Right cardiac atrium (tissue), 5 donors: ENCODE data around the gene MAPT. TPM values are rescaled to one million over a fixed set of nuclear protein-coding genes. Genes with fewer than 3 reads are reported as not detected.
"Not testable (repeated sequence)": the region's sequence is repeated elsewhere in the genome, so short reads cannot be mapped to it uniquely, and the experiment has no call there.

Experiments
- ATAC-seq, 2 donors: fragments of 200-7000 bp; cut with Tn5 transposase; one replicate each; pipeline versions ENCODE4 v1.8.0 to v1.9.1; 2020; ENCODE audit warnings: moderate library complexity in 2 of 2, mild to moderate bottlenecking in 1 of 2
- DNase-seq, 3 donors: peaks; one replicate each; pipeline ENCODE4 v3.0.0-alpha.2; 2020
- H3K27ac ChIP-seq: one replicate; pipeline ENCODE4 v1.5.1; 2013; ENCODE audit warnings: mild to moderate bottlenecking, low read length, control low read depth, moderate library complexity
- H3K27me3 ChIP-seq: one replicate; pipeline ENCODE4 v1.6.1; 2013; ENCODE audit not compliant: control insufficient read depth, insufficient read depth
- H3K4me1 ChIP-seq: one replicate; pipeline ENCODE4 v1.6.1; 2013; ENCODE audit warnings: low read length; ENCODE audit not compliant: control insufficient read depth, insufficient read depth
- H3K4me3 ChIP-seq: one replicate; pipeline ENCODE4 v1.5.1; 2013; ENCODE audit warnings: low read length, control low read depth
- H3K9me3 ChIP-seq: one replicate; pipeline ENCODE4 v1.6.1; 2013; ENCODE audit warnings: low read length; ENCODE audit not compliant: control insufficient read depth
- WGBS: extraction: QIAGEN DNeasy Blood & Tissue Kit; methylation state at CpG from one replicate; pipeline ENCODE4 v1.1.7; 2013; 5-methylcytosine and 5-hydroxymethylcytosine counted together
- intact Hi-C, 4 donors: fragments of 100-400 bp; cut with DNase I; formaldehyde crosslinking; loops; one replicate each; pipeline versions ENCODE4 v1.11.0 to v1.14.0; 2022 to 2023
- polyA plus RNA-seq: library from polyadenylated mRNA; stranded (reverse); fragments of 200-250 nt; gene quantifications from one replicate; pipeline ENCODE4 v1.2.3, GENCODE V29; 2013
- total RNA-seq, 4 donors: library from RNA; stranded (reverse); fragmentation: NEBNext Ultra II Directional; extraction: Animal tissue kit (Norgen Biotek cat#: 25700); gene quantifications; one replicate each; pipeline ENCODE4 v1.2.1, GENCODE V29; 2021
- donor health status: healthy with polysubstance abuse.
- donor health status: DM: no; HTN: yes; CAD: no.
- donor health status: DM: no; HTN: no; CAD: no.
- donor health status: DM: no; HTN: yes; CAD: no; lungs with severe emphysema.
- donor health status: DM: yes; HTN: yes; CAD: no.

Gene MAPT
- total and polyA plus RNA-seq, 5 donors: 6.9 to 15.1 (median 8.2) TPM

GRCh38 chr17:45930420-45930951 is 36.1 kb downstream of the MAPT start:
- H3K9me3 ChIP-seq: peaks cover 2% of the 10 kb centered on the region
- no peak for ATAC-seq
- H3K27me3 ChIP-seq: no peaks in the 10 kb centered on the region
- no peak for DNase-seq
- no peak overlapping the region for H3K4me3 ChIP-seq
- intact Hi-C loops: no loop called here
- WGBS: 88% methylated on average over 8 of the region's 8 CpGs
- H3K27ac ChIP-seq: no peak overlapping the region
- H3K4me1 ChIP-seq: no peaks in the 10 kb centered on the region

GRCh38 chr17:45931677-45932076 is 37.3 kb downstream of the MAPT start:
- Histone ChIP-seq H3K4me1 (no peaks in the 10 kb centered on the region), H3K27ac (no peak overlapping the region), H3K27me3 (no peaks in the 10 kb centered on the region), H3K9me3 (peaks cover 2% of the 10 kb centered on the region), H3K4me3 (no peak overlapping the region)
- intact Hi-C loops: no loop called here
- WGBS: 92% methylated on average over 2 of the region's 2 CpGs
- no peak for DNase-seq
- no peak for ATAC-seq

GRCh38 chr17:45934044-45934979 is 40.0 kb downstream of the MAPT start:
- no peaks in the 10 kb centered on the region for H3K4me1 ChIP-seq
- H3K9me3 ChIP-seq: no peaks in the 10 kb centered on the region
- DNase-seq (no peak), ATAC-seq (no peak)
- no peaks in the 10 kb centered on the region for H3K27me3 ChIP-seq
- intact Hi-C loops: no loop called here
- no peak overlapping the region for H3K27ac ChIP-seq
- WGBS: 72% methylated on average over 12 of the region's 12 CpGs
- no peak overlapping the region for H3K4me3 ChIP-seq

GRCh38 chr17:45935197-45935709 is 40.9 kb downstream of the MAPT start:
- no peak overlapping the region for H3K27ac ChIP-seq
- ATAC-seq: no peak
- 84% methylated on average over 8 of the region's 8 CpGs for WGBS

GRCh38 chr17:45935710-45936509 is 41.6 kb downstream of the MAPT start:
- no peak overlapping the region for H3K27ac ChIP-seq
- intact Hi-C loops: no loop called here
- peaks cover 2% of the 10 kb centered on the region for H3K4me1 ChIP-seq

More at GRCh38 chr17:45935197-45935709, 40.9 kb downstream of the MAPT start:
- Histone ChIP-seq H3K27me3 (no peaks in the 10 kb centered on the region), H3K9me3 (no peaks in the 10 kb centered on the region), H3K4me1 (no peaks in the 10 kb centered on the region), H3K4me3 (no peak overlapping the region)
- intact Hi-C loops: no loop called here
- DNase-seq: no peak

GRCh38 chr17:45936610-45937009 is 42.3 kb downstream of the MAPT start:
- H3K4me1 ChIP-seq: peaks cover 4% of the 10 kb centered on the region
- ATAC-seq (no peak), DNase-seq (no peak)
- no peak overlapping the region for H3K4me3 ChIP-seq
- WGBS: 78% methylated on average over 4 of the region's 4 CpGs
- no peak overlapping the region for H3K27ac ChIP-seq
- no peaks in the 10 kb centered on the region for H3K27me3 ChIP-seq
- H3K9me3 ChIP-seq: no peaks in the 10 kb centered on the region
- intact Hi-C loops: no loop called here

More at GRCh38 chr17:45935710-45936509, 41.6 kb downstream of the MAPT start:
- DNase-seq (no peak), ATAC-seq (no peak)
- H3K9me3 ChIP-seq: no peaks in the 10 kb centered on the region
- 94% methylated on average over 10 of the region's 10 CpGs for WGBS
- H3K4me3 ChIP-seq: no peak overlapping the region
- no peaks in the 10 kb centered on the region for H3K27me3 ChIP-seq

GRCh38 chr17:45937186-45937585 is 42.8 kb downstream of the MAPT start:
- DNase-seq, H3K9me3 ChIP-seq, intact Hi-C loops, H3K27me3 ChIP-seq, H3K27ac ChIP-seq, ATAC-seq, H3K4me3 ChIP-seq, H3K4me1 ChIP-seq: not testable (repeated sequence)

GRCh38 chr17:45939395-45939794 is 45.0 kb downstream of the MAPT start:
- Histone ChIP-seq H3K27ac (no peak overlapping the region), H3K9me3 (no peaks in the 10 kb centered on the region), H3K4me1 (peaks cover 6% of the 10 kb centered on the region), H3K27me3 (no peaks in the 10 kb centered on the region), H3K4me3 (no peak overlapping the region)
- DNase-seq: no peak
- 64% methylated on average over 5 of the region's 5 CpGs for WGBS
- ATAC-seq: no peak
- intact Hi-C loops: no loop called here

GRCh38 chr17:45940293-45940692 is 45.9 kb downstream of the MAPT start:
- peaks cover 6% of the 10 kb centered on the region for H3K4me1 ChIP-seq
- intact Hi-C loops: loop anchor here in 1 of 4 donors (10.0 kb wide), 1 partner anchor 45 kb away; the partner anchor contains the start of gene MAPT

GRCh38 chr17:45940826-45941225 is 46.5 kb downstream of the MAPT start:
- ATAC-seq (peak; percentile 42 to 54), DNase-seq (peak in 2 of 3 donors; percentile 59 to 75)
- intact Hi-C loops: loop anchor here in 1 of 4 donors (10.0 kb wide), 1 partner anchor 46 kb away; the partner anchor contains the start of gene MAPT
- H3K9me3 ChIP-seq: no peaks in the 10 kb centered on the region
- H3K4me1 ChIP-seq: peaks cover 6% of the 10 kb centered on the region
- no peaks in the 10 kb centered on the region for H3K27me3 ChIP-seq
- WGBS: 35% methylated on average over 3 of the region's 3 CpGs
- H3K27ac ChIP-seq: no peak overlapping the region
- H3K4me3 ChIP-seq: no peak overlapping the region

More at GRCh38 chr17:45940293-45940692, 45.9 kb downstream of the MAPT start:
- ATAC-seq: no peak
- H3K4me3 ChIP-seq: no peak overlapping the region
- H3K27me3 ChIP-seq: no peaks in the 10 kb centered on the region
- no peaks in the 10 kb centered on the region for H3K9me3 ChIP-seq
- DNase-seq: no peak
- H3K27ac ChIP-seq: no peak overlapping the region
- WGBS: 81% methylated on average over 4 of the region's 4 CpGs
